Right atrium auricular region (tissue), 2 donors: ENCODE data around the gene NLRC5. TPM values are rescaled to one million over a fixed set of nuclear protein-coding genes. Genes with fewer than 3 reads are reported as not detected.

Source experiments
- DNase-seq: peaks from one replicate; pipeline ENCODE4 v3.0.0-alpha.2; 2019; ENCODE audit warnings: low spot score
- H3K27ac ChIP-seq, 2 donors: fragments of 200-600 bp; sonication (generic); 1 replicate in 1 of 2; 2 replicates in 1 of 2; pipeline ENCODE4 v1.5.1; 2016 to 2019
- H3K27me3 ChIP-seq, 2 donors: fragments of 200-600 bp; sonication (generic); one replicate each; pipeline versions ENCODE4 v1.5.1 to v1.6.0; 2017 to 2019
- H3K36me3 ChIP-seq: fragments of 200-600 bp; sonication (generic); one replicate; pipeline ENCODE4 v1.5.1; 2016
- H3K4me1 ChIP-seq, 2 donors: fragments of 200-600 bp; sonication (generic); one replicate each; pipeline versions ENCODE4 v1.5.1 to v1.6.0; 2017 to 2019
- H3K4me3 ChIP-seq, 2 donors: fragments of 200-600 bp; sonication (generic); 1 replicate in 1 of 2; 2 replicates in 1 of 2; pipeline ENCODE4 v1.5.1; 2017 to 2019; ENCODE audit warnings: mild to moderate bottlenecking in 1 of 2, moderate library complexity in 1 of 2
- H3K9me3 ChIP-seq, 2 donors: fragments of 200-600 bp; sonication (generic); one replicate each; pipeline ENCODE4 v1.5.1; 2019
- CTCF ChIP-seq, 2 donors: fragments of 200-600 bp; sonication (generic); IDR thresholded peaks; one replicate each; pipeline ENCODE4 v1.5.1; 2019; ENCODE audit warnings: antibody characterized with exemption in 2 of 2
- total RNA-seq, 2 donors: library from RNA; depleted of rRNA; stranded (reverse); fragments of >200 nt; gene quantifications; one replicate each; pipeline ENCODE4 v1.1.0, GENCODE V29; 2016

Gene NLRC5
- total RNA-seq, 2 donors from 2014 or later: 8.0 to 9.7 TPM

GRCh38 chr16:57029161-57030160, 40.1 kb downstream of the NLRC5 start:
- Histone ChIP-seq H3K36me3 (peaks cover 9% of the 10 kb centered on the region), H3K27me3 (no peaks in the 10 kb centered on the region), H3K4me1 (no peaks in the 10 kb centered on the region), H3K27ac (no peak overlapping the region), H3K9me3 (no peaks in the 10 kb centered on the region), H3K4me3 (no peak overlapping the region)
- no peak for TF ChIP-seq CTCF (IDR thresholded peaks at IDR 0.05)
- no peak for DNase-seq

- no peak for TF ChIP-seq CTCF (IDR thresholded peaks at IDR 0.05)
- H3K36me3 ChIP-seq: peaks cover 9% of the 10 kb centered on the region
- no peak overlapping the region for H3K4me3 ChIP-seq
- DNase-seq: no peak
- H3K9me3 ChIP-seq: no peaks in the 10 kb centered on the region
- H3K4me1 ChIP-seq: no peaks in the 10 kb centered on the region
- H3K27me3 ChIP-seq: no peaks in the 10 kb centered on the region
- H3K27ac ChIP-seq: no peak overlapping the region
Measured at GRCh38 chr16:57030346-57030902, 41.1 kb downstream of the NLRC5 start.

- Histone ChIP-seq H3K36me3 (peaks cover 9% of the 10 kb centered on the region), H3K9me3 (no peaks in the 10 kb centered on the region)
Measured at GRCh38 chr16:57031156-57031555, 41.8 kb downstream of the NLRC5 start.

GRCh38 chr16:57032346-57032745, 43.0 kb downstream of the NLRC5 start:
- H3K27me3 ChIP-seq: no peaks in the 10 kb centered on the region
- no peak for DNase-seq
- H3K36me3 ChIP-seq: peaks cover 9% of the 10 kb centered on the region
- H3K27ac ChIP-seq: no peak overlapping the region
- no peaks in the 10 kb centered on the region for H3K4me1 ChIP-seq
- no peak overlapping the region for H3K4me3 ChIP-seq
- no peaks in the 10 kb centered on the region for H3K9me3 ChIP-seq
- no peak for TF ChIP-seq CTCF (IDR thresholded peaks at IDR 0.05)

More at GRCh38 chr16:57031156-57031555, 41.8 kb downstream of the NLRC5 start:
- no peak for TF ChIP-seq CTCF (IDR thresholded peaks at IDR 0.05)
- no peak overlapping the region for H3K27ac ChIP-seq
- no peaks in the 10 kb centered on the region for H3K4me1 ChIP-seq
- H3K4me3 ChIP-seq: no peak overlapping the region
- no peak for DNase-seq
- no peaks in the 10 kb centered on the region for H3K27me3 ChIP-seq

- Histone ChIP-seq H3K36me3 (peaks cover 9% of the 10 kb centered on the region), H3K27ac (no peak overlapping the region), H3K27me3 (no peaks in the 10 kb centered on the region), H3K9me3 (no peaks in the 10 kb centered on the region), H3K4me3 (no peak overlapping the region), H3K4me1 (no peaks in the 10 kb centered on the region)
- DNase-seq: no peak
- TF ChIP-seq CTCF (IDR thresholded peaks at IDR 0.05): no peak
Measured at GRCh38 chr16:57032931-57033330, 43.6 kb downstream of the NLRC5 start.
